GM18526 (cell line): ENCODE data around the gene MADCAM1.

Source experiments
- POLR2A ChIP-seq: IDR thresholded peaks from 3 replicates; pipeline ENCODE4 v1.6.1; 2011; ENCODE audit not compliant: insufficient read length; ENCODE audit errors: extremely low read depth

MADCAM1 gene

DNA sequence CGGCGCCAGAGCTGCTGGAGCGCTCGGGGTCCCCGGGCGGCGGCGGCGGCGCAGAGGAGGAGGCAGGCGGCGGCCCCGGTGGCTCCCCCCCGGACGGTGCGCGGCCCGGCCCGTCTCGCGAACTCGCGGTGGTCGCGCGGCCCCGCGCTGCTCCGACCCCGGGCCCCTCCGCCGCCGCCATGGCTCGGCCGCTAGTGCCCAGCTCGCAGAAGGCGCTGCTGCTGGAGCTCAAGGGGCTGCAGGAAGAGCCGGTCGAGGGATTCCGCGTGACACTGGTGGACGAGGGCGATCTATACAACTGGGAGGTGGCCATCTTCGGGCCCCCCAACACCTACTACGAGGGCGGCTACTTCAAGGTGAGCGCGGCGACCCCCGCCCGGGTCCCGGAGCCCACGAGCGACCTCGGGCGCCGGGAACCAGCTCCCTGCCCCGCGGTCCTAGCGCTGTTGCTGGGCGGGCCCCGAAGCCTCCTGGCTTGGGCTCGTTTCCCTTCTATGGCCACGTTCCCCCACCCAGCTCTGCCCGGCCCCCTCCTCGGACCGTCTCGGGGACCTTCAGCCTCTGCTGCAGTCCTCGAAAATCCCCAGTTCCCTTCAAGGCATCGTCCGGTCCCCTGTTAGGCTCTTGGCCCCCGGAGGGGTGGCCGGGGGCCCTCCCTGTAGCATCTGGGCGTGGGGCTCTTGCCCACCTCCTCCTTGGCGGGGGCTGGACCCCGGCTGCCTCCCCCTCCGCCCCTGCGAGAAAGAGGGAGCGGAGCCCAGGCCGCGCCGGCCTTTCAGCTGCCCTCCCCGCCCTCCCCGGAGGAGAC is 35.7 kb downstream of the MADCAM1 start, which contains the start of gene CDC34:
TSS of gene CDC34 (plus strand) at position 8 of the 808 bp plus-strand sequence. CDS start at position 180, 172 bp downstream.
- TF ChIP-seq POLR2A, result peak; percentile 73

DNA sequence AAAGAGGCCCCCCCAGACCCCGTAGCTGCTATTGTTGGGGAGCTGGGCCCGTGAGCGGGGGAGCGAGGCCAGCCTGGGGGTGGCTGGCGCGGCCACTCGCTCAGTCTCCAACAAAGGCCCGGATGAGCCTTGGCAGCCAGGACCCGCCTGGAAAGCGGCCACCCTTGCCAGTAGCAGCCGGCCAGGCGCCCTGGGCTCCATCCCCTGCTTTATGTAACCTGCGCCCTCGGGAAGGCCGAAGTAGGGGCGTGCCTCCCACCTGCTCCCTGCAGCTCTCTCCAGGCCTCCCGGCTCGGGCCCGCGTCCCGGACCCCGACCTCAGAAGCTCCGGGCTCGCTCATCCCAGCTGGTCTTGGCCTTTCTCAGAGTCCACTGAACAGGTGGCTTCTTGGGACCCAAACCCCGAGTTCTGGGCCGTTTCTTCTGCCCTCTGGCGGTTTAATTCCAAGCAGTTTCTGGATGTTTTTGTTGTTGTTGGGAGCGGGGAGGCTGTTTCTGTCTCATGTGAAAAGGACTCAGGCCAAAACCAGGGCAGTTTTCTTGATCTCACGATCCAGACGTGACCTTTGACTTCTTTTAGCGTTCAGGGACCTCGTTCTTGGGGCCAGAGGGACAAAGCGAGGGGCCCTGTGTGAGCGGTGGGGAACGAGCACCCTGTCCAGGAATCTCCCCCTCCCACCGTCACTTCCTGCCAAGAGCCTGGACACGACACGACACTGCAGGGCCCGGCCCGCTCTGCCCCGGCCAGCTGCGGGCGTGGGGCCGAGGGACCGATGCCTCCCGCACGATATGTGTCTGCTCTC is 36.5 kb downstream of the MADCAM1 start:
- no peak for TF ChIP-seq POLR2A

- TF ChIP-seq POLR2A, result no peak
These were observed 37.2 kb downstream of the MADCAM1 start for GRCh38 chr19:533364-534058.

DNA sequence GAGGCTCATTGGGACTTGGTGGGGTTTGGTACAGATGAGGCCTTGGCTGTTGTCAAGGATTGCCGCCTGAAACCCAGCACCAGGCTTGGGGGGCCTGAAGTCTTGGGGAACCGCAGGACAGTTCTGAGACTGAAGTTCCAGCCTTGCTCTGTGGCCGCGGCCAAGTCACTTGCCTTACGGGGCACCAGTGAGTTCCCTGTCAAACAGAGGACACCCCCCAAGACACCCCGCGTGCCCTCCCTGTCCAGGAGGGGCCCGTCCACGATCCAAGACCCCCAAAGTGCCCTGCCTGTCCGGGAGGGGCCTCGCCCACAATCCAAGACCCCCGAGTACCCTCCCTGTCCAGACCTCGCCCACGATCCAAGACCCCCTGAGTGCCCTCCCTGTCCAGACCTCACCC is 37.8 kb downstream of the MADCAM1 start:
- no peak for TF ChIP-seq POLR2A

DNA sequence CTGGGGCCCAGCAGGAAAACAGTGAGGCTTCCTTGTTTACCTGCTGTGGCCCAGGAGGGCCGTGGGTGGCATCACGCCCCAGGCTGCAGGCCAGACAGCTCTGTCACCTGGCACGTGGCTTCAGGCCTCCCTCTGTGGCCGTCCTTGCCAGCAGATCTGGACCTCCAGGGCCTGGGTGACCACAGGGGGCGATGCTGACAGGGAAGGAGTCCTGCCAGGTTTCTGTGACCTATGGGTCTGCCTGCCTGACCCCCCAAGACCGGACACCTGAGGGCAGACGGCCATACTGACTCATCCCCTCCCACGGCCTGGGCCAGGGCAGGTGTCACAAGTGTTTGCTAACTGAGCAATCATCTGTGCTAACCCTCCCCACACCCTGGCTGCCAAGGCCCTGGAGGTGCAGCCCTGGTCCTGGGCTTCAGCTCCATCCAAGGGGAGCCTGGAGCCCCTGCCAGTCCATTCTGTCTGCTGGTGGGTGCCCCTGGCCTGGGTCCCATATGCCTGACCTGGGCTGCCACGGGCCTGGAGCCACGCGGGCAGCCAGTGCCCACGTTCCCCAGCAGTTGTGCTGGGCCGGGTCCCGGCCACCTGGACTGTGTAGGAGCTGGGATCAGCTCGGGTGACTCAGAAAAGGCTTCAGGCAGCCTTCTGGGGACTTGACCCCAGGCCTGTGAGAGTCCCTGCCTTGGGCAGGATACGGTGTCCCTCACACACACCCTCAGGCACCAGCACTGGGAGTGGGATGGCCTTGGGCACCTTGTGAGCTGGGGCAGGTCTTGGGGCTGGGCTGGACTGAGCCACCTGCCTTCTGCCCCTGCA is 38.9 kb downstream of the MADCAM1 start:
- TF ChIP-seq POLR2A, result no peak

- no peak for TF ChIP-seq POLR2A
These were observed 40.0 kb downstream of the MADCAM1 start for GRCh38 chr19:536031-536880.

- TF ChIP-seq POLR2A, result no peak
These were observed 40.7 kb downstream of the MADCAM1 start for GRCh38 chr19:536881-537404.

DNA sequence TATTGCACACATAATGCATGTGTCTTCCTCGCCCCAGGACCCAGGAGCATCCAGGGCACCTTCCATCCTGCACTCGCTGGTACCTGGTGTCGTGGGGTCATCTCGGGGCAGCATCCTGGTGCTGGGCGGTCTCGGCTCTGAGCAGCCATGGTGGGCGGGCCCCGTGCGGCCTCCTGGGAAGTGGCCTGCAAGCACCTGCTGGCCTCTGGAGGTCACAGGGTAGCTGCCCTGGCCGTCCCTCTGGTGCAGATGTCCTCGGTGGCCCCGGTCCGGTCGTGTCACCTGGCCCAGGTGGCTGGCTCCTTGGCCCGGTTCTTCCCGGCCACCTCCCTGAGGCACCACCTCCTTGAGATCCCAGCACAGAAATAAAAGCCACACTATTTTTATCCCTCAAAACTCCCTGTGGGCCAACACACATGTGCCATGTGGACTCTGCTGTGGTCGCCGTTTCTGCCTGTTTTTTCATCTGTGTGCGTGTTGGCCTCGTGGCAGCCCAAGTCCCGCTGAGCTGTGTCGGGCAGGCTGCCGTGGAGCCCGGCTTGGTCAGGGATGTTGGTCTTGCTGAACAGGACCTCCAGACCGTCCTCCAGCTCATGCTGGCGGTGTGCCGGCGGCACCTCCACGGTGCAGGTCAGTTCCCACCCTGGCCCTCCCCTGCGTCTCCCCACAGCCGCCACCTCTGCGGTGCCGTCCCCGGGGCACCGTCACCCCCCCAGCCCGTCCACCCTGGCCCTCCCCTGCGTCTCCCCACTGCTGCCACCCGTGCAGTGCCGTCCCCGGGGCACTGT is 42.5 kb downstream of the MADCAM1 start:
- no peak for TF ChIP-seq POLR2A

DNA sequence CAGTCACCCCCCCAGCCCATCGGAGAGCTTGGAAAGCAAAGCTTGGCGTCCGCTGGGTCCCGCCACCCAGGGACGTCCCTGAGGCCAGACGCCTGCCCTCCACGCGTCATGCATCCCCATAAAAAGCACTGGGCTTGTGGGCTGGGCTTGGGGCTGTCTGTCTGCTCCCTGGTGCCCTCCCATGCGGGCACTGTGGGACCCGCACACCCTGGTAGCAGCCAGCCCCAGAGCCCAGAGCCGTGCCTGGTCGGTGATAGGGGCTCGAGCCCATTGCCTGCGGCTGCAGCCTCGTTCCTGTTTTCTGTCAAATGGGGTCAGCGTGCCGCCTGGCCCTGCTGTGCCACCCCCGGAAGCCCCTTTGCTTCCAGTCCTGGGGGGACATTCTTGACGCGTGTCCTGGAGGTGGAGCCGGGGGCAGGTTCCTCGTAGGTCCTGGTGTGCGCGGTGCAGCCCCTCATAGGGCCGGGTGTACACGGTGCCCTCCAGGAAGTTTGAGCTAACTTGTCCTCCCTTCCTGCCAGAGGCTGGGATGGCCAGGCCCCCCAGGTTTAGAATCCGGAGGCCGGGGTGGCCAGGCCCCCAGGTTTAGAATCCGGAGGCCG is 43.2 kb downstream of the MADCAM1 start:
- no peak for TF ChIP-seq POLR2A

- TF ChIP-seq POLR2A, result no peak
These were observed 44.8 kb downstream of the MADCAM1 start for GRCh38 chr19:540867-541637.

GRCh38 chr19:541699-542098 is 45.4 kb downstream of the MADCAM1 start:
- no peak for TF ChIP-seq POLR2A
